ENCODE measurements around the gene AFF3.
"Not testable (repeated sequence)": the region's sequence is repeated elsewhere in the genome, so short reads cannot be mapped to it uniquely, and the experiment has no call there.

Gene AFF3

DNA sequence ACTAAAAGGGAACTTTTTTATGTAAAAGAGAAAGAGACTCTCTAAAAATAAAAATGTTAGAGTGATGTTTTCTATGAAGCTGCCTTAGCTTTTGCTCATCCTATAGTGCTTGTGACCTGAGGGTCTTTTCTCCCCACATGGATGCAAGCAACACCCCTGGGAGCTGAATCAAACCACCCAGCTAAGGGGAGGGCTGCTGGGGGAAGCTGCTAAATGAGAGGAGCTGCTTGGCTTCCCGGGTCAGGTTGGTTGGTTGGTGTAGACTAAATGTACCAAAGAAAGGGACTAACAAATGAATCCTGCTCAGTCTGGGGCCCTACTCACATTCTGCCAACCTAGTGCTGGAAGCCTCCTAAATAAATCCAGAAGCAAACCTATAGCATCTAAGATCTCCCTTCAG lies 35.0 kb downstream of the AFF3 start:
- TF ChIP-seq ZFP3 (CRISPR knock-in tag; IDR thresholded peaks at IDR 0.05) (no peak), RARB (CRISPR knock-in tag; IDR thresholded peaks at IDR 0.05) (no peak), ARNTL (CRISPR knock-in tag; IDR thresholded peaks at IDR 0.05; ENCODE audit: borderline replicate concordance, low read depth) (no peak), ZFP30 (CRISPR knock-in tag; IDR thresholded peaks at IDR 0.05) (no peak), GLIS3 (CRISPR knock-in tag; IDR thresholded peaks at IDR 0.05) (no peak), ZNF565 (CRISPR knock-in tag; conservative IDR thresholded peaks at IDR 0.05; ENCODE audit: low read depth) (no peak), PPARA (CRISPR knock-in tag; IDR thresholded peaks at IDR 0.05; ENCODE audit: borderline replicate concordance) (no peak), SNAI2 (CRISPR knock-in tag; IDR thresholded peaks at IDR 0.05) (no peak), ZNF70 (CRISPR knock-in tag; IDR thresholded peaks at IDR 0.05) (no peak), ZC3H10 (CRISPR knock-in tag; IDR thresholded peaks at IDR 0.05) (no peak)
- TF ChIP-seq, protein P1, sequence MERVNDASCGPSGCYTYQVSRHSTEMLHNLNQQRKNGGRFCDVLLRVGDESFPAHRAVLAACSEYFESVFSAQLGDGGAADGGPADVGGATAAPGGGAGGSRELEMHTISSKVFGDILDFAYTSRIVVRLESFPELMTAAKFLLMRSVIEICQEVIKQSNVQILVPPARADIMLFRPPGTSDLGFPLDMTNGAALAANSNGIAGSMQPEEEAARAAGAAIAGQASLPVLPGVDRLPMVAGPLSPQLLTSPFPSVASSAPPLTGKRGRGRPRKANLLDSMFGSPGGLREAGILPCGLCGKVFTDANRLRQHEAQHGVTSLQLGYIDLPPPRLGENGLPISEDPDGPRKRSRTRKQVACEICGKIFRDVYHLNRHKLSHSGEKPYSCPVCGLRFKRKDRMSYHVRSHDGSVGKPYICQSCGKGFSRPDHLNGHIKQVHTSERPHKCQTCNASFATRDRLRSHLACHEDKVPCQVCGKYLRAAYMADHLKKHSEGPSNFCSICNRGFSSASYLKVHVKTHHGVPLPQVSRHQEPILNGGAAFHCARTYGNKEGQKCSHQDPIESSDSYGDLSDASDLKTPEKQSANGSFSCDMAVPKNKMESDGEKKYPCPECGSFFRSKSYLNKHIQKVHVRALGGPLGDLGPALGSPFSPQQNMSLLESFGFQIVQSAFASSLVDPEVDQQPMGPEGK (CRISPR knock-in tag; IDR thresholded peaks at IDR 0.05; ENCODE audit: borderline replicate concordance) = no peak
- ATAC-seq = no peak

DNA sequence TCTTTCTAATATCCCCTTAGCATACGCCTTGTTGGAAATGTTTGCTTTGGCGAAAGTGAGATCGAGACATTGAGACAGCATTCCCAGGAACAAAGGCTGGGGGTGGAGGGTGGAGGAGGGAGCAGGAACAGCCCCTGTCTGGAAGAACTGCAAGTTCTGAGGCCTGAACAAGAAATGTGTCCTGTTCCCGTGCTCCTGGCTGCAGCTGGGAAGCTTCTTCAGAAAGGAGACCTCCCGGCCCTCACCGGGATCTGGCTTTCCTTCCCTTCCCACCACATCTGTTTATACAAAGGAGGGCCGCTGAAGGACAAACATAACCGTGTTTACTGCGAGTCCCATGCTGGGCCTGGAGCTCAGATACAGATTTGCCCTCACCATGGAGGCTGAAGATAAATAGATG lies 35.9 kb downstream of the AFF3 start:
- ATAC-seq = no peak
- TF ChIP-seq PPARA (CRISPR knock-in tag; IDR thresholded peaks at IDR 0.05; ENCODE audit: borderline replicate concordance) = no peak
- TF ChIP-seq ZC3H10 (CRISPR knock-in tag; IDR thresholded peaks at IDR 0.05) = no peak

GRCh38 chr2:100105678-100106054 lies 36.7 kb downstream of the AFF3 start:
- TF ChIP-seq CSRNP3 (CRISPR knock-in tag; IDR thresholded peaks at IDR 0.05) = no peak
- no peak for TF ChIP-seq BACH2 (CRISPR knock-in tag; IDR thresholded peaks at IDR 0.05; ENCODE audit: borderline replicate concordance)
- TF ChIP-seq ARNTL (CRISPR knock-in tag; IDR thresholded peaks at IDR 0.05; ENCODE audit: borderline replicate concordance, low read depth) = no peak
- TF ChIP-seq ZNF70 (CRISPR knock-in tag; IDR thresholded peaks at IDR 0.05) = no peak
- TF ChIP-seq, protein P1 (CRISPR knock-in tag; IDR thresholded peaks at IDR 0.05; ENCODE audit: borderline replicate concordance) = no peak
- no peak for TF ChIP-seq PPARA (CRISPR knock-in tag; IDR thresholded peaks at IDR 0.05; ENCODE audit: borderline replicate concordance)
- no peak for ATAC-seq

DNA sequence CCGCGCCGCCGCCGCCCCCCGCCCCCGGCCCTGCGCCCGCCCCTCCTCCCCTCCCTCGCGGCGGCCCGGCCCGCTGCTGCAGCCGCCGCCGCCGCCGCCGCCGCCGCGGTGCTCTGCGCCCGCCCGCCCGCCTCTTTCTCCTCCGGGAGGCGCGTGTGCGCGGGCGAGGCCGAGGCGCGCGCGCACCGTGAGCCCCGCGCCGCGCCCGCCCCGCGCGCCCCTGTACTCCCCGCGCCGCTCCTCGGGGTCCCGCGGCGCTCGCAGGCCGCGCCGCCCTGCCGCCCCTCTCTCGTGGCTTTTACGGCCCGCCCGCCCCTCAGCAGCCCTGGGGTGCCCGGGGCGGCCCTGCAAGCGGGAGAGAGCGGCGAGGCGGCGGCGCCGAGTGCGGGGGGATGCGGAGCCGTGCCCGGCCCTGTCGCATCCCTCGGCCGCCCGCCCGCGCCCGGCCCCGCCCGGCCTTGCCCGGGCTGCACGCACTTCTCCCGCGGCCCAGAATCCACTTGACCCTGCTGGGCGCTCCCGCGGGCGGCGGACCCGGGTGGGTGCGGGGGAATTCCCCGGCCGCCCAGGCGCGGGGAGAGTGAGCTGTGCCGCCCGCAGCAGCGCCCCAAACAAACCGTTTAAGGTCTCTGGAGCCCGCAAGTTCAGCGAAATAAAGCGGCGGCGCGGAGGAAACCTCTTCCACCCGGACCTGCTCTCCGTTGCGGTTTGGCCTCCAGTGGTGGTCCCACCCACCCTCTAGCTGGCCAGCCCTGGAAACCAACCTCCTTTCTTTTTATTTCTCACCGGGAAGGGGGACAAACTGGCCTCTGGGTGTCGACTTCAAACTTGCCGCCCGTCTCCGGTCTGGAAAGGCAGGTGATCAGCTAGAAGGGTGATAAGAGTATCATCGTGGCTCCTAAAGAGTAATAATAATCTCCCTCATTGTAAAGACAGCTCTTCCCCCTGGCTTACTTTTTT lies 37.4 kb downstream of the AFF3 start:
- ATAC-seq = peak; percentile 30; the same call in 2 of the 3 replicates
- TF ChIP-seq BACH2 (CRISPR knock-in tag; IDR thresholded peaks at IDR 0.05; ENCODE audit: borderline replicate concordance) = no peak
- no peak for TF ChIP-seq ESRRG (CRISPR knock-in tag; IDR thresholded peaks at IDR 0.05)
- TF ChIP-seq ARNTL (CRISPR knock-in tag; IDR thresholded peaks at IDR 0.05; ENCODE audit: borderline replicate concordance, low read depth) = no peak
- no peak for TF ChIP-seq ISL1 (CRISPR knock-in tag; IDR thresholded peaks at IDR 0.05)

GRCh38 chr2:100104265-100104664 lies 38.1 kb downstream of the AFF3 start:
- ATAC-seq = peak; percentile 11; the same call in 2 of the 3 replicates

DNA sequence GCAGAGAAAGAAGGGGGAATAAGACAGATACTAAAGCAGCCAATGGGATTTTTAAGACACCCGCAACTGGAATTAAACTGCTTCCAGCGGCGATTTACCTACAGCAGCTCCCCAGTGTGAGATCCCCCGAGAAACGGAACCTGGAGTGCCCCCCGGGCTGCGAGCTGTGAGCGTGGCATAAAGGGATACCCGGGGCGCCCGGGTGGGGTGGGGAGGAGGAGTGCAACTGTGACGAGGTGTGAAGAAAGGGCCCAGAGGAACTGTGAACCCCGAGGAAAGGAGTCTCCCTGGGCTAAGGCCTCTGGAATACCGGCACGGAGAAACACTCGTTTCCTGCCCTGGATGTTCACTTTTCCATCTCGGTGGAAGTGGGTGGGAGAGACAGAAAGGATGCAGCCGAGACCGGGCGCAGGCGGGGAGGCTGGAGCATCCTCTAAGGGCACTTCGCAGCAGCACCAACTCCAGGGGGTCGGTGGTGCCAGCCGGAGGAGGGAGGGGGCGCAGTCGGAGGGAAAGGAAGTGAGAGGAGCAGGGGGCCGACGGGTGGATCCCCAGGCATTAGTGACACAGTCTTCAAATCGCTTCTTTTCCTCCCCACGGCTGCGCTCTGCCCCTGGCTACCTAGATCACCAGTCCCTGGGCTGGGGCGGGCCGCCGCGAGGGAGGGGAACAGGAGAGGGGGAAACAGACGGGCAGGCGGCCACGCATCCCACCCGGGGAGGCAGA lies 38.7 kb downstream of the AFF3 start:
- peak; percentile 50 for ATAC-seq

- not testable (repeated sequence) for ATAC-seq
Observed at GRCh38 chr2:100102466-100103180, 39.8 kb downstream of the AFF3 start.

GRCh38 chr2:100098855-100099254 lies 43.5 kb downstream of the AFF3 start:
- ATAC-seq = not testable (repeated sequence)

GRCh38 chr2:100097611-100098294 lies 44.6 kb downstream of the AFF3 start:
- not testable (repeated sequence) for ATAC-seq

DNA sequence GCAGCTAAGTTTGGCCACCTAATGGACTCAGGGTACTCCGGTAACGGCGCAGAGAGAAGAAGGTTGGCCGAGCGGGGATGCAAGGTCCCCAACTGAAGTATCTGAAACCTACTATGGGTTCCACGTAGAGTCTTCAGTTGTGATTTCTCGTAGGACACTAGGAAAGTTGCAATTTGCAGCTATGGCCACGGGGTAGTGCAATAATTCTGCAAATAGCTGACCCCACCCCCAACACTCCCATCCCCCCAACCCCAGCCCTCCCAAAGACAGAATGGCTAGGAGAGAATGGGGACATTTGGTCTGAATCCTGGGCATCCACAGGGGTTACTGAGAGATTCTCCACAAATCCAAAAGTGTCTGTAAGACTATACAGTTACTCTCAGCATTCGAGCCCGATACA lies 46.5 kb downstream of the AFF3 start:
- not testable (repeated sequence) for ATAC-seq

DNA sequence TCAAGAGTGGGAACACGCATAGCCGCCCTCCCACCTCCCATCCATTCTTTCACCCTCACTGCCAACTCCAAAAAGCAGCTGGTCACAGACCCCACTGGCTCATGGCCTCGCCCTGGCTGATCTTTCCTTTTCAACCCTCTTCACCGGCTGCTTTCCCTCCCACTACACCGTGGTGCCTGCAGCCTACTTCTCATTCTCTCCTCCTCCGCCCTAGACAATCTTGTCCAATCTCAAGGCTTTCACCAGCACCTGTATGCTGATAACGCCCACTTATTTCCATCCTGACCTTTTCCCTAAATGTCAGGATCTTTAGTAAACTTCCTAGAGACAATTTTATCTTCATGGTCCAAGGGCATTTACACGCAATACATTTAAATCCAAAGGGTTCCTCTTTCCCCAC lies 50.6 kb downstream of the AFF3 start:
- not testable (repeated sequence) for ATAC-seq

All from SK-N-SH treated with all-trans-retinoic acid at 6 μM for 48 hours (cell line).